CD14-positive monocyte (primary cell): Measurements from ENCODE around the gene RPL15. TPM values are rescaled to one million over a fixed set of nuclear protein-coding genes. Genes with fewer than 3 reads are reported as not detected.

Experiments used
- DNase-seq, 3 donors: peaks; one replicate each; pipeline ENCODE4 v3.0.0-alpha.2; 2011 to 2022
- H2AFZ ChIP-seq: 2 replicates; pipeline ENCODE4 v1.6.0; 2012; ENCODE audit warnings: mild to moderate bottlenecking, low read depth, low read length, inconsistent platforms; ENCODE audit not compliant: insufficient read depth, poor library complexity, severe bottlenecking
- H3K27ac ChIP-seq, 2 donors: 1 replicate in 1 of 2; 2 replicates in 1 of 2; pipeline ENCODE4 v1.5.1; 2012 to 2013; ENCODE audit warnings: low read length in 2 of 2, control low read depth in 1 of 2, inconsistent platforms in 1 of 2, low read depth in 1 of 2, mild to moderate bottlenecking in 1 of 2
- H3K27me3 ChIP-seq, 2 donors: one replicate each; pipeline versions ENCODE4 v1.6.0 to v1.6.1; 2011 to 2013; ENCODE audit warnings: low read length in 2 of 2; ENCODE audit not compliant: control insufficient read depth in 2 of 2, insufficient read depth in 2 of 2
- H3K36me3 ChIP-seq, 2 donors: replicated peaks in 1 of 2; 1 replicate in 1 of 2; 2 replicates in 1 of 2; pipeline versions ENCODE4 v1.5.1 to v1.6.1; 2012 to 2013; ENCODE audit warnings: low read length in 2 of 2, control low read depth in 1 of 2, inconsistent platforms in 1 of 2, mild to moderate bottlenecking in 1 of 2; ENCODE audit not compliant: insufficient read depth in 2 of 2, control insufficient read depth in 1 of 2
- H3K4me1 ChIP-seq, 2 donors: 1 replicate in 1 of 2; 2 replicates in 1 of 2; pipeline versions ENCODE4 v1.5.1 to v1.6.1; 2012 to 2013; ENCODE audit warnings: low read length in 2 of 2, control low read depth in 1 of 2, inconsistent platforms in 1 of 2, mild to moderate bottlenecking in 1 of 2, moderate library complexity in 1 of 2; ENCODE audit not compliant: insufficient read depth in 2 of 2, control insufficient read depth in 1 of 2
- H3K4me2 ChIP-seq: replicated peaks from 2 replicates; pipeline ENCODE3; 2012; ENCODE audit warnings: low read length, moderate library complexity, mild to moderate bottlenecking; ENCODE audit not compliant: poor library complexity, severe bottlenecking; ENCODE audit errors: extremely low read depth
- H3K4me3 ChIP-seq, 3 experiments: fragments of 200-600 bp in 1 of 3; sonication (generic) in 1 of 3; replicated peaks in 1 of 3; 1 replicate in 2 of 3; 2 replicates in 1 of 3; pipeline ENCODE4 v1.5.1; 2011 to 2013; ENCODE audit warnings: low read length in 3 of 3, mild to moderate bottlenecking in 3 of 3, control low read depth in 2 of 3, low read depth in 2 of 3, inconsistent platforms in 1 of 3, moderate library complexity in 1 of 3
- H3K79me2 ChIP-seq: 2 replicates; pipeline ENCODE4 v1.6.0; 2012; ENCODE audit warnings: mild to moderate bottlenecking, control low read depth, inconsistent platforms, low read length, moderate library complexity; ENCODE audit not compliant: insufficient read depth
- H3K9ac ChIP-seq: 2 replicates; pipeline ENCODE4 v1.6.0; 2017; ENCODE audit warnings: low read length, mild to moderate bottlenecking; ENCODE audit not compliant: insufficient read depth, poor library complexity, severe bottlenecking
- H3K9me3 ChIP-seq, 2 donors: replicated peaks in 1 of 2; 1 replicate in 1 of 2; 2 replicates in 1 of 2; pipeline versions ENCODE4 v1.5.1 to v1.6.1; 2012 to 2013; ENCODE audit warnings: low read length in 2 of 2, control low read depth in 1 of 2; ENCODE audit not compliant: control insufficient read depth in 1 of 2, insufficient read depth in 1 of 2
- H4K20me1 ChIP-seq: 2 replicates; pipeline ENCODE4 v1.6.0; 2012; ENCODE audit warnings: mild to moderate bottlenecking, low read length, control low read depth, moderate library complexity; ENCODE audit not compliant: insufficient read depth
- H3K27ac Mint-ChIP-seq, 7 donors: one replicate each; pipeline ENCODE4 v1.8.0; 2020; ENCODE audit warnings: mild to moderate bottlenecking in 7 of 7, mixed read lengths in 7 of 7, moderate library complexity in 6 of 7, inconsistent platforms in 2 of 7
- H3K27me3 Mint-ChIP-seq, 3 donors: one replicate each; pipeline ENCODE4 v1.8.0; 2021 to 2022; ENCODE audit warnings: low read depth in 3 of 3, mild to moderate bottlenecking in 3 of 3, mixed read lengths in 3 of 3, moderate library complexity in 3 of 3, inconsistent platforms in 1 of 3
- H3K36me3 Mint-ChIP-seq, 2 donors: one replicate each; pipeline ENCODE4 v1.8.0; 2020; ENCODE audit warnings: mixed read lengths in 2 of 2, inconsistent platforms in 1 of 2, mild to moderate bottlenecking in 1 of 2
- H3K4me1 Mint-ChIP-seq: one replicate; pipeline ENCODE4 v1.8.0; 2020; ENCODE audit warnings: mild to moderate bottlenecking, mixed read lengths
- H3K4me3 Mint-ChIP-seq, 2 donors: one replicate each; pipeline ENCODE4 v1.8.0; 2020; ENCODE audit warnings: mild to moderate bottlenecking in 2 of 2, mixed read lengths in 2 of 2, moderate library complexity in 1 of 2
- H3K9me3 Mint-ChIP-seq, 7 donors: one replicate each; pipeline ENCODE4 v1.8.0; 2020 to 2022; ENCODE audit warnings: mixed read lengths in 7 of 7, mild to moderate bottlenecking in 6 of 7, moderate library complexity in 6 of 7, inconsistent platforms in 2 of 7
- WGBS: methylation state at CpG from one replicate; pipeline ENCODE4 v1.1.5; 2013; ENCODE audit warnings: missing lambda C conversion rate; ENCODE audit not compliant: insufficient coverage; 5-methylcytosine and 5-hydroxymethylcytosine counted together
- intact Hi-C, 2 donors: fragments of 100-400 bp; cut with micrococcal nuclease; formaldehyde crosslinking; loops; one replicate each; pipeline versions ENCODE4 v1.15.0 to v1.15.1; 2023
- polyA plus RNA-seq, 3 donors: library from polyadenylated mRNA; depleted of rRNA in 1 of 3; unstranded in 2 of 3; stranded (reverse) in 1 of 3; fragments of 300-500 nt in 2 of 3; fragments of >200 nt in 1 of 3; fragmentation: Illumina TruSeq in 2 of 3; gene quantifications; 1 replicate in 2 of 3; 2 replicates in 1 of 3; pipeline ENCODE4 v1.2.3, GENCODE V29; 2012 to 2021
- TF ChIP-seq, protein P1 (sequence below): fragments of 200-600 bp; IDR thresholded peaks from one replicate; pipeline ENCODE4 v1.8.0; 2022; ENCODE audit warnings: antibody characterized with exemption, mild to moderate bottlenecking

Gene RPL15
- polyA plus RNA-seq, 3 donors: 2,510 to 3,161 (median 2,781) TPM

DNA sequence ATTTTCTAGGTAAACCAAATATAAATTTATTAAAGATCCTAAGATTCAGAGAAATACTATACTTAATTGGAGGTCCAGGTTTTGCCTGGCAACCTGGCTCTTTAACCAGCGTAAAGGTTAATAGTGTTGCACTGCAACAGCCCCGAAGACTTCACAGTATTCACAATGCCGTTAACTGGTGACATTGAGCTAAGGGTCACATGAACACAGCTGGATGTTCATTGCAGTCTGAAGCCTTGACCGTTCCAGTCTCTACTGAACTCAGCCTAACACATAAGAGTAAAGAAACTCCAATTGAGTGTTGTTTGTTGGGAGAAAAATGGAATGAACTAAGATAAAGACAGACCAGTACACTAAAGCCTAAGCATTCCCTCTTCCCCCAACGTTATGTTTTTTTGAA, 27.0 kb upstream of the RPL15 start:
- WGBS: 100% methylated on average over 3 of the region's 5 CpGs
- intact Hi-C loops: loop anchor here (5.0 kb wide), 1 partner anchor 347 kb away; no protein-coding TSS in a partner anchor
- Histone ChIP-seq H3K9ac (no peak overlapping the region), H4K20me1 (peaks cover 56% of the 10 kb centered on the region), H3K4me1 (peaks cover 7 to 11% of the 10 kb centered on the region in 2 donors), H2AFZ (no peak overlapping the region), H3K27ac (no peak overlapping the region), H3K36me3 (peaks cover 3 to 44% of the 10 kb centered on the region in 2 donors), H3K4me3 (no peak overlapping the region), H3K4me2 (no peak overlapping the region), H3K27me3 (no peaks in the 10 kb centered on the region), H3K9me3 (no peaks in the 10 kb centered on the region), H3K79me2 (peaks cover 3% of the 10 kb centered on the region)
- no peak for DNase-seq
- Mint-ChIP-seq H3K27ac (no peak overlapping the region), H3K27me3 (peaks cover 0 to 3% (median 2%) of the 10 kb centered on the region in 3 donors), H3K36me3 (peaks cover 23 to 35% of the 10 kb centered on the region in 2 donors), H3K4me1 (peaks cover 11% of the 10 kb centered on the region), H3K4me3 (no peak overlapping the region), H3K9me3 (no peaks in the 10 kb centered on the region)
- TF ChIP-seq, protein P1, sequence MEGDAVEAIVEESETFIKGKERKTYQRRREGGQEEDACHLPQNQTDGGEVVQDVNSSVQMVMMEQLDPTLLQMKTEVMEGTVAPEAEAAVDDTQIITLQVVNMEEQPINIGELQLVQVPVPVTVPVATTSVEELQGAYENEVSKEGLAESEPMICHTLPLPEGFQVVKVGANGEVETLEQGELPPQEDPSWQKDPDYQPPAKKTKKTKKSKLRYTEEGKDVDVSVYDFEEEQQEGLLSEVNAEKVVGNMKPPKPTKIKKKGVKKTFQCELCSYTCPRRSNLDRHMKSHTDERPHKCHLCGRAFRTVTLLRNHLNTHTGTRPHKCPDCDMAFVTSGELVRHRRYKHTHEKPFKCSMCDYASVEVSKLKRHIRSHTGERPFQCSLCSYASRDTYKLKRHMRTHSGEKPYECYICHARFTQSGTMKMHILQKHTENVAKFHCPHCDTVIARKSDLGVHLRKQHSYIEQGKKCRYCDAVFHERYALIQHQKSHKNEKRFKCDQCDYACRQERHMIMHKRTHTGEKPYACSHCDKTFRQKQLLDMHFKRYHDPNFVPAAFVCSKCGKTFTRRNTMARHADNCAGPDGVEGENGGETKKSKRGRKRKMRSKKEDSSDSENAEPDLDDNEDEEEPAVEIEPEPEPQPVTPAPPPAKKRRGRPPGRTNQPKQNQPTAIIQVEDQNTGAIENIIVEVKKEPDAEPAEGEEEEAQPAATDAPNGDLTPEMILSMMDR: no peak

DNA sequence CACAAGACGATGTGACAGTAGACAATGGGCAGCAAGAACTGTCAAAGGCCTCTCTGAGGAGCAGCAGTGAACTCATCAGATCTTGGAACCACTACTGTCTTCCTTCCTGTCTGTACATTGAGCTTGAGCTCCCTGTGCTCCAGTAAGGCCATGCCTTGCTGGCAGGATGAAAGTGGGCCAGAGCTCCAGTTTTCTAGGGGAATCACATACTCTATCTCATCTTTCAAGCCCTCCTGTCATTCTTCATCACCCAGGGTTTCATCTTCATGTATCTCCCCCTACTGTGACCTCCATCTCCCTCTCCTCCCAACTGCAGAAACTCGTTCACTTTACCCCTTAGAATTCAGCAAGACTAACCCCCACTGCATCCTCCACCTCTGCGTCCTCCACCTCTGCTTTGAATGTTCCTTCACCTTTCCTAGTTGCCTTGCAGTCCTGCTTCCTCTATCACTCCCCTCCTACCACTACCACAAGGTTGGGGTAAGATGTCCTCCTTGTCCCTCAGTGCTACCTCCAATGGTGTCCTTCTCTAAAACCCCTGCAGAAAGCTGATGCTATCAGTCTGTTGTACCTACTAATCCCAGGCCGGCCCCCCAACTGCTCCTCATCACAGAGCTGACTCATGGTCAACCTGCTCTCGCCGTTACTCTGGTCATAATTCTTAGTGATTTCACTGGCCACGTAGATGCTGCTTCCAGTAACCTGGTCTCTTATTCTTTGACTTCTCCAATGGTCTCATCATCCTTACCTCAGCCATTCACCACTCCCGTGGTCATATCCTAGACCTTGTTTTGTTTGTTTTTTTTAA, 22.5 kb upstream of the RPL15 start:
- peaks cover 43 to 51% of the 10 kb centered on the region in 2 donors for H3K36me3 Mint-ChIP-seq
- H3K9me3 Mint-ChIP-seq: no peaks in the 10 kb centered on the region
- peaks cover 14 to 60% of the 10 kb centered on the region in 2 donors for H3K36me3 ChIP-seq
- no peak overlapping the region for H3K4me3 Mint-ChIP-seq
- no peaks in the 10 kb centered on the region for H3K27me3 ChIP-seq
- WGBS: 95% methylated on average over 7 of the region's 8 CpGs
- TF ChIP-seq, protein P1: no peak
- H3K4me1 Mint-ChIP-seq: peaks cover 1% of the 10 kb centered on the region
- peaks cover 14% of the 10 kb centered on the region for H4K20me1 ChIP-seq
- no peaks in the 10 kb centered on the region for H3K9me3 ChIP-seq
- no peak overlapping the region for H3K27ac ChIP-seq
- intact Hi-C loops: no loop called here
- no peak overlapping the region for H3K4me3 ChIP-seq
- no peak for DNase-seq
- H3K79me2 ChIP-seq: no peaks in the 10 kb centered on the region
- peak overlapping the region in 2 of 7 donors; percentile 2 to 55 for H3K27ac Mint-ChIP-seq
- H3K4me1 ChIP-seq: peaks cover 1 to 2% of the 10 kb centered on the region in 2 donors
- peaks cover 0 to 3% (median 2%) of the 10 kb centered on the region in 3 donors for H3K27me3 Mint-ChIP-seq
- no peak overlapping the region for H3K4me2 ChIP-seq
- no peak overlapping the region for H2AFZ ChIP-seq
- no peak overlapping the region for H3K9ac ChIP-seq
